Measurements from ENCODE around the gene LMNB1.

LMNB1 gene

GRCh38 chr5:126872561-126873354, 95.8 kb downstream of the LMNB1 start:
- in situ Hi-C loops (cut with HindIII; ENCODE audit: low pct_ligation_motif_present, low pct_unique_long_range_greater_than_20kb, low sequenced_read_pairs) = no loop called here
- no peak for DNase-seq

- in situ Hi-C loops (cut with HindIII; ENCODE audit: low pct_ligation_motif_present, low pct_unique_long_range_greater_than_20kb, low sequenced_read_pairs) = no loop called here
- DNase-seq = no peak
These were observed 98.4 kb downstream of the LMNB1 start for GRCh38 chr5:126875303-126875785.

- DNase-seq = no peak
- in situ Hi-C loops (cut with HindIII; ENCODE audit: low pct_ligation_motif_present, low pct_unique_long_range_greater_than_20kb, low sequenced_read_pairs) = no loop called here
These were observed 100.7 kb downstream of the LMNB1 start for GRCh38 chr5:126877602-126878001.

GRCh38 chr5:126878085-126878484, 101.1 kb downstream of the LMNB1 start:
- in situ Hi-C loops (cut with HindIII; ENCODE audit: low pct_ligation_motif_present, low pct_unique_long_range_greater_than_20kb, low sequenced_read_pairs) = no loop called here
- DNase-seq = no peak

- DNase-seq = no peak
- in situ Hi-C loops (cut with HindIII; ENCODE audit: low pct_ligation_motif_present, low pct_unique_long_range_greater_than_20kb, low sequenced_read_pairs) = no loop called here
These were observed 101.7 kb downstream of the LMNB1 start for GRCh38 chr5:126878634-126879033.

- in situ Hi-C loops (cut with HindIII; ENCODE audit: low pct_ligation_motif_present, low pct_unique_long_range_greater_than_20kb, low sequenced_read_pairs) = no loop called here
These were observed 105.1 kb downstream of the LMNB1 start for GRCh38 chr5:126881821-126882600.

GRCh38 chr5:126883564-126884245, 106.8 kb downstream of the LMNB1 start:
- in situ Hi-C loops (cut with HindIII; ENCODE audit: low pct_ligation_motif_present, low pct_unique_long_range_greater_than_20kb, low sequenced_read_pairs) = no loop called here
- DNase-seq = no peak

More at GRCh38 chr5:126881821-126882600, 105.1 kb downstream of the LMNB1 start:
- no peak for DNase-seq

- in situ Hi-C loops (cut with HindIII; ENCODE audit: low pct_ligation_motif_present, low pct_unique_long_range_greater_than_20kb, low sequenced_read_pairs) = no loop called here
These were observed 107.4 kb downstream of the LMNB1 start for GRCh38 chr5:126884269-126884819.

More at GRCh38 chr5:126884269-126884819, 107.4 kb downstream of the LMNB1 start:
- peak; percentile 44 for DNase-seq
